Measurements from ENCODE around the gene CEP126.
"Not testable (repeated sequence)": the region's sequence is repeated elsewhere in the genome, so short reads cannot be mapped to it uniquely, and the experiment has no call there.

The CEP126 gene

GRCh38 chr11:101940901-101941520, 26.2 kb downstream of the CEP126 start:
- no peak for DNase-seq

- DNase-seq: no peak
Observed at GRCh38 chr11:101944923-101945322, 30.1 kb downstream of the CEP126 start.

- DNase-seq: no peak
Observed at GRCh38 chr11:101945448-101945847, 30.6 kb downstream of the CEP126 start.

GRCh38 chr11:101949680-101950220, 34.9 kb downstream of the CEP126 start:
- no peak for DNase-seq

- DNase-seq: no peak
Observed at GRCh38 chr11:101955278-101955677, 40.5 kb downstream of the CEP126 start.

GRCh38 chr11:101955701-101956100, 40.9 kb downstream of the CEP126 start:
- no peak for DNase-seq

GRCh38 chr11:101960231-101960630, 45.4 kb downstream of the CEP126 start:
- DNase-seq: no peak

- not testable (repeated sequence) for DNase-seq
Observed at GRCh38 chr11:101964200-101964599, 49.4 kb downstream of the CEP126 start.

- DNase-seq: no peak
Observed at GRCh38 chr11:101974255-101974654, 59.4 kb downstream of the CEP126 start.

- no peak for DNase-seq
Observed at GRCh38 chr11:101974771-101975170, 60.0 kb downstream of the CEP126 start.

- no peak for DNase-seq
Observed at GRCh38 chr11:101975734-101976133, 60.9 kb downstream of the CEP126 start.

GRCh38 chr11:101987370-101987769, 72.6 kb downstream of the CEP126 start:
- DNase-seq: no peak

GRCh38 chr11:101993172-101993571, 78.4 kb downstream of the CEP126 start:
- no peak for DNase-seq

- not testable (repeated sequence) for DNase-seq
Observed at GRCh38 chr11:101994052-101994469, 79.3 kb downstream of the CEP126 start.

- no peak for DNase-seq
Observed at GRCh38 chr11:101996111-101996510, 81.3 kb downstream of the CEP126 start.

- DNase-seq: no peak
Observed at GRCh38 chr11:102001657-102002338, 87.0 kb downstream of the CEP126 start.

- DNase-seq: no peak
Observed at GRCh38 chr11:102004220-102004619, 89.4 kb downstream of the CEP126 start.

- DNase-seq: no peak
Observed at GRCh38 chr11:102005306-102005705, 90.5 kb downstream of the CEP126 start.

GRCh38 chr11:102006835-102007566, 92.2 kb downstream of the CEP126 start:
- DNase-seq: no peak

- no peak for DNase-seq
Observed at GRCh38 chr11:102007567-102008437, 93.0 kb downstream of the CEP126 start.

- no peak for DNase-seq
Observed at GRCh38 chr11:102010776-102011494, 96.1 kb downstream of the CEP126 start.

- DNase-seq: no peak
Observed at GRCh38 chr11:102012946-102013345, 98.1 kb downstream of the CEP126 start.

Data from activated effector memory CD4-positive, alpha-beta T cell treated with Interleukin-2 at 50 U/mL for 16 hours (primary cell).